Activated naive CD4-positive, alpha-beta T cell (primary cell): ENCODE measurements around the gene KIT.

Experiments used
- DNase-seq, 4 experiments: peaks; one replicate each; lab custom pipeline; 2025; lab: John Stamatoyannopoulos, UW

Gene KIT

DNA sequence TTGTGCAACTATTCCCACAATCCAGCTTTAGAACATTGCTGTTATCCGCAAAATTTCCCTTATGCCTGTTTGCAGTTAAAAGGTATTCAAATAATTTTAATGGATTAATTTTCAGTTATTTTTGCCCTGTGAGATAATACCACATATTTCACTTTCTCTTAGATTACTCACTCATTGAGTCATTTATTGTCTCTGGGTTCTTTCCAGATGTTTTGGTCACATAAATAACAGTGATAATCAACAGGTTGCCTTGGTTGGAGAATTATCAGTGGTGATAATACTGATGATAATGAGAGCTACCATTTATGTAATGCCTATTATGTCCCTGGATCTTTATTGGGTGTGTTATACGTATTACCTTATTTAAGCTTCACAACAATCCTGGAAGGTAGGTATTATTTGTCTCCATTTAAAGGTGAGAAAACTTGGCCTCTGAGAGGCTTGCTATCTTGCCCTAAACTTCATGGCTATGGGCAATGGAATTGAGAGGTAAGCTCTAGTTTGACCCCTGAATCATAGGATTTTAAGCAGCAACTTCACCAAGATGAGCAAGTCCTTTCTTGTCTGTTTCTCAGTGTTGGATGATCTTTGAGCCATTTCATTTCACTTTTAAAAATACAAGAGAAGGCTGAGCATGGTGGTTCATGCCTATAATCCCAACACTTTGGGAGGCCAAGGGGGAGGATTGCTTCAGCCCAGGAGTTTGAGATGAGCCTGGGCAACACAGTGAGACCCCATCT, 87.4 kb downstream of the KIT start:
- no peak for DNase-seq

DNA sequence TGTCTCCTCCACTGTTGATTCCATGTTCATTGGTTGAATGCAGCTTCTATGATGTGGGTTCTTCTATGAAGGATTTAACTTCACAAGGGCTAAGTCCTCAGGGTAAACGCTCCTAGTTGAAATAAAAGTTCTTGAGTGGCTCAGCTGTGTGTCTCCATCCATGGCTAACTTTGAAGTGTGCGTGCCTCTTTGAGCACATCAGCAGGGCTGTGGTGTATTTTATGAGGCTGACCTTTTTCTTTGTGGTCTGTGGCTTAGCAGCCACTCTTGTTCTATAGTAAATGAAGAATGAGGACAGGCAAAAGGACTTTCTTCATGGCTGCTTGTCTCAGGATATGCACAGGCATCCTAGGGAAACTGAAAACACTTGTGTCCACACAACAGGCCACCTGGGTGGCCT, 88.5 kb downstream of the KIT start:
- no peak for DNase-seq

DNA sequence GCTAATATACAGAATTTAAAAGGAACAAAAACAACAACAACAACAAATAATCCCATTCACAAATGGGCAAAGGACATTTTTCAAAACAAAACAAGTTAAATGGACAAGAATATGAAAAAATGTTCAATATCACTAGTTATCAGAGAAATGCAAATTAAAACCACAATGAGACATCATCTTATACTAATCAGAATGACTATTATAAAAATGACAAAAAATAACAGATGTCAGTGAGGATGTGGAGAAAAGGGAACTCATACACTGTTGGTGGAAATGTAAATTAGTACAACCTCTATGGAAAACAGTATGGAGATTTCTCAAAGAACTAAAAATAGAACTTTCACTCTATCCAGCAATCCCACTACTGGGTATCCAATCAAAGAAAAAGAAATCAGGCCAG, 92.6 kb downstream of the KIT start:
- no peak for DNase-seq

DNA sequence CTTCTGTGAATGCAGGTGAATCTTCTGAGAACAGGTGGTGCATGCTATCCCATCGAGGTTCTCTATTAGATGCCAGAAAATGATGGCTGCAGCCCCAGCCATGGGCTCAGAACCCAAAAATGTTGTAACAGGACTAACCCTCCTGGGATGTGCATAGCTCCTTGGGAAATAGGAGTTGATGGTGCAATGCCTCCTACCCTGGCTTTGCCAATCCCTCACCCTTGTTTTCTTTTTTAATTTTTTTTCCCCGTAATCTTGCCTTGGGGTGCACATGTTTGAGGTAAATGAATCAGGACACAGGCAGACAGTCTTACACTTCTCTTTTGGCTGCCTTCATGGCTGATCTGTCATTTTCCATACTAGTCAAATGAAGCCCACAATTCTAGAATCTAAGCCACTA, 96.6 kb downstream of the KIT start:
- DNase-seq: no peak

DNA sequence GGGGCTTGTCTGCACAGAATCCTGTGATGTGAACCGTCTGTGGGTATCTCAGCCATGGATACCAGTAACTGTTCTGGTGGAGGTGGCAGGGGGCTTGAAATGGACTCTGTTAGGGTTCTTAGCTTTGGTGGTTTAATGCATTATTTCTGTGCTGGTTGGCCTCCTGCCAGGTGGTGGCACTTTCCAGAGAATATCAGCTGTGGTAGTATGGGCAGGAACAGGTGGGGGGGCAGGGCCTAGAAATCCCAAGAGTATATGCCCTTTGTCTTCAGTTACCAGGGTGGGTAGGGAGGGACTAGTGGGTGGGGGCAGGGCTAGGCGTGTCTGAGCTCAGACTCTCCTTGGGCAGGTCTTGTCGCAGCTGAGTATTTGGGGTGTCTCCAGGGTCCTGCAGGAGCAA, 106.7 kb downstream of the KIT start:
- DNase-seq: no peak

DNA sequence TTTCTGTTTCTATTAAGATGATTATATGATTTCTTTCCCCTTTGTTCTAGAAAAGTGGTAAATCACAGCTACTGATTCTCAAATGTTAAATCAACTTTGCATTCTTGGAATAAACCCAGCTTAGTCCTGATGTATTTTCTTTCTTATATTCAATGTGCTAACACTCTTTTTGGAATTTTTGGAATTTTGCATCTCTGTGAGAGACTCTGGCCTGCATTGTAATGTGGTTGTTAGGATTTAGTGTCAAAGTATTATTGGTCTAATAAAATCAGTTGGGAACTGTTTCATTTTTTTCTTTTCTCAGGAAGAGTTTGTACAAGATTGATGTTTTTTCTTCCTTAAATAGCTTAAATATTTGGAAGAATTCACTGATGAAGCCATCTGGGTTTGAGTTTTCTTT, 109.6 kb downstream of the KIT start:
- no peak for DNase-seq

DNA sequence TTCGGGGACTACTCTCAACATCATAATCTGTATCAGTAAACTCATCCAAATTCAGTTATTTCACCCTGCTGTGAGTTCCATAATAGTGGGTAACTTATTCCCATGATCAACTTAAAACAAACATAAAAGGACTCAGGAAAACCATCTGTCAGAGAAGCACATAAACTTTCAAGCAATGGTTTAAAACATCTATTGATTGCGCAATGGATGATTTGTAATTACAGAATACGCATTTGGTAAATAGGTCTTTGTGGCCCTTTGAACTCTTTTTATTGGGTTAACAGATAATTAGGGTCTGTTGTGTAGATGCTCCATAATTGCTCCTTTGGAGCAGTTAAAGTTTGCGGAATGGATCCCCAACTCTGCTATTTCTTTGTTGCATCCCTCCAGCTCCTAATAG, 115.3 kb downstream of the KIT start:
- DNase-seq: no peak

DNA sequence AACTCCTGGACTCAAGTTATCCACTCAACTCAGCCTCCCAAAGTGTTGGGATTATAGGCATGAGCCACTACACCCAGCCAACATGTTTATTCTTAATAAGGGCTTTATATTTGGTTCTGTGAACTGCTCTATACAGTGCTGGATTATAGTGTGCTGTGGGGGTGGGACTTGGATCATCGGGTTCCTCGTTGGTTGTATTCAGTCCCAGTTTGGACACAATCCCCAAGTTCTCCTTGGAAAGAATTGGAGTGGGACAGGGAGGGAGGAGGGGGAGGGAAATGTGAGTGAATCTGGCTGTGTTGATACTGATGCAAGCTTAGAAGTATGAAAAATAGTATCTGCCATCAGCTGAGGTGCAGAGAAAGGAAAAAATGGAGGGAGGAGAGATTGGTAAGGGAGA, 121.3 kb downstream of the KIT start:
- DNase-seq: no peak

DNA sequence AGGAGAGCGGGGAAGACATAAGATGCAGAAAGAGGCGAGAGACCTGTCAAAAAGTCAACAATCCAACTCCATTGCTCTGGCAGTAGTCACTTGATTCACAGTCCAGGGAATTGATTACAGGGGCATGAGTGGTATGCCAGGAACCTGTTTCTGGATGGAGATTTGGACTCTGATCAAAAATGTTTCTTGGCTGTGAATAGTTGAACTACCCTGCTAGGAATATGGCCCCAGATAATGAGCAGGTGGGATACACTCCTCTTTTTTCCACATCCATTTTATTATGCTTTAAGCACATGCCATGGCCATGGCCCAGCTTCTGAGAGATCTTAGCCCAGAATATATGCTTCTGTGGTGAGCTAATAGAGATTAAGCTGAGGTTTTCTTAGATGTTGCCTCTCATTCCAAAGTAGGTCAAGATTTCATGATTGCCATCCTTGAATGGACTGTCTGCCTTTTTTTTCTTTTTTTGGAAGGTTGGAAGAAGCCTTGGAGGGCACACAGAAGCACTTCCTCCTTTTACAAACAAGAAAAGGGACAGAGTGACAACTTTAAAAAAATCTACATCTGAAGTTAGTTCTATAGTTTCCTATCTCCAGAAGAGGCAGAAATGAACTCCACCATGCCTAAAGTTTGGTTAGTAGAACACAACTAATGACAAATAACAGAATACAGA, 121.9 kb downstream of the KIT start:
- DNase-seq: no peak

DNA sequence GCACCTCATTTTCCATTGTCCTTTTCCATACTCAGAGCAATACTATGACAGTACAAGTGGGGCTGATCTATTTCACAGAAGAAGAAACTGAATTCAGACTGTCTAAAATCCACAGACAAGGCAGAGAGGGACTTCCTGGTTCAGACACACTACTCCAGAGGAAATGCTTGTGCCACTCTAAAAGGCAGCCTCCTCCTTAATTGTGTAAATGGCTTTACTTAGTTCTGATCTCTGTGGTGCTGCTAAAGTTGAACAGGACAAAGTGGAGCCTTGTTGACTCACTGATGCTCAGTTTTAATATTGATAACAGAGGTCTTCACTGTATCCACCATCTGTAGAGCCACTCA, 122.4 kb downstream of the KIT start:
- no peak for DNase-seq

DNA sequence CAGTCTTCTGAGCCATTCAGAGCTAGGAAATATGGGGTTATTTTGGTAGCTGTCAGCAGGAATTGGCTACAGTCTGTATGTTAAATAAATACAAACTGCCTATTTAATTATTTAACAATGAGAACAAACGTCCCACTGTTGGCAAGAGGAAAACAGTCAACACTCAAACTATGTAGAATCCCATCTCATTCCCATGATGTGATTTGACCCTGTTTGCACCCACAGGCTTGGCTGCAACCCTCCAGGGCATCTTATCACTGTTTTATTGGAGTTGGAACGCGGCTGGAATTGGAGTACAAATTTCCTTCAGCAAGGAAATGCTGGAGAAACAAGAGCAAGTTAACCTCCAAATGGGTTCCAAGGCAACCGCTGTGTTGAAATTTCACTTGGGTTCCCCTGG, 124.0 kb downstream of the KIT start:
- DNase-seq: no peak

DNA sequence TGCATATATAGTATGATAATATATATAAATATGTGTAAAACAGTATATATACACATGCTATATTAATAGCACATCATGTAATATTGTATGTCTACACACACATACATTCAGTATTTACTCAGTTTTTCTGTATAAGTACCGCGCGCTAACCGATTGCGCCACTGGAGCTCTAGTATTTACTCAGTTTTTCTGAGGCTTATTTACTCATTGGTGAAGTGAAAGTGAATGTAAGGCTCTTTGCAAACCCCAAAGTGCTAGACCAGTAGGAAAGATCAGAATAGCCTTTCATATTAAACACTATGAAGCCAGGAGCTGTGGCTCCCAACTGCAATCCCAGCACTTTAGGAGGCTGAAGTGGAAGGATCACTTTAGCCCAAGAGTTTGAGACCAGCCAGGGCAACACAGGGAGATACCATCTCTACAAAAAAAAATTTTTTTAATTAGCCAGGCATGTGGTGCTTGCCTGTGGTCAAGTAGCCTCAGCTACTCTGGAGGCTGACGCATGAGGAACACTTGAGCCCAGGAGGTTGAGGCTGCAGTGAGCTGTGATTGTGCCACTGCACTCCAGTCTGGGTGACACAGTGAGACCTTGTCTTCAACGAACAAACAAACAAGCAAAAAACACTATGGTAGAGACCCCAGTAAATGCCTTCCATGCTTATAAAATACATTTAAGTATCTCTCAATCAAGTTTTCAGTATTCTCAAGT, 125.8 kb downstream of the KIT start:
- no peak for DNase-seq

DNA sequence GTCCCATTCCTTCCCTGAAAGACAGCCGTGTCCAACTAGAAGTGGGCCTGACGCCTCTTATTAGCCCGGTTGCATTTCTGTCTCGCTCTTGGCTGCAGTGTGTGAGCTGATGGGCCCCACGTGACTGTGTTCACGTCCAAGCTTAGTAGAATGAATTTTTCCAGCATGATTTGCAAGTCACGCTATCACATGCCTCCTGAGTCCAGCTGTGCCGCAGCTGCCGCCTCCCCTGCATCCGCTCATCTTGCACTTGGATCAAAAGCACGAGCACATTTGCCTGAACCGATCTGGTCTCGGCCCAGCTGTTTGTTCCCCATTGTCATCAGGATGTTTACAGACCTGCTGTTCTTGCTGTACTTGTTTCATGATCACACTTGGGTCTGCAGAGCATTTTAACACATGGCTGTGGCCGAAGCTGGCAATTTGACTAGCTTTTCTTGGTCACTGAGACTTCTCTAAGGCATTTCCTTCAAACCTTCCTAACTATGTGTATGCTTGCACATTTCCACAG, 126.5 kb downstream of the KIT start:
- no peak for DNase-seq
